ELR (cell line): ENCODE data around the gene SCYL1.
A peak's percentile ranks its signal among the peaks of the same experiment; 100 is the strongest.

Experiments
- DNase-seq: peaks from one replicate; pipeline ENCODE4 v3.0.0-alpha.2; 2015; ENCODE audit warnings: low read depth

The SCYL1 gene

GRCh38 chr11:65569164-65569972 is 44.5 kb downstream of the SCYL1 start:
- no peak for DNase-seq

- DNase-seq = peak; percentile 99
These were observed 45.4 kb downstream of the SCYL1 start, which contains the start of gene ZNRD2 for GRCh38 chr11:65569973-65570918. Gene ZNRD2 (plus strand): TSS chr11:65570477. CDS start chr11:65570492, 15 bp downstream.

GRCh38 chr11:65571420-65571819 is 46.5 kb downstream of the SCYL1 start:
- DNase-seq = no peak

GRCh38 chr11:65571940-65572339 is 47.1 kb downstream of the SCYL1 start:
- DNase-seq = peak; percentile 72

GRCh38 chr11:65572356-65573051 is 47.6 kb downstream of the SCYL1 start, which contains the start of gene FAM89B:
Gene FAM89B (plus strand): TSS chr11:65572538. CDS start chr11:65572670, 132 bp downstream.
- peak; percentile 89 for DNase-seq

- DNase-seq = no peak
These were observed 48.7 kb downstream of the SCYL1 start for GRCh38 chr11:65573391-65574079.

GRCh38 chr11:65574109-65574810 is 49.4 kb downstream of the SCYL1 start:
- peak; percentile 97 for DNase-seq

- peak; percentile 39 for DNase-seq
These were observed 50.1 kb downstream of the SCYL1 start for GRCh38 chr11:65574811-65575567.

GRCh38 chr11:65575568-65576231 is 50.8 kb downstream of the SCYL1 start, which contains the start of gene EHBP1L1:
Gene EHBP1L1 (plus strand): TSS chr11:65576053. CDS start chr11:65576303, 250 bp downstream.
- DNase-seq = peak; percentile 66

GRCh38 chr11:65576232-65576866 is 51.5 kb downstream of the SCYL1 start:
- no peak for DNase-seq

- DNase-seq = peak; percentile 87
These were observed 52.2 kb downstream of the SCYL1 start for GRCh38 chr11:65576867-65577755.

- DNase-seq = no peak
These were observed 52.9 kb downstream of the SCYL1 start for GRCh38 chr11:65577756-65578109.

GRCh38 chr11:65578134-65578533 is 53.3 kb downstream of the SCYL1 start:
- DNase-seq = no peak

- DNase-seq = no peak
These were observed 53.8 kb downstream of the SCYL1 start for GRCh38 chr11:65578667-65579066.

- no peak for DNase-seq
These were observed 54.4 kb downstream of the SCYL1 start for GRCh38 chr11:65579291-65579690.

GRCh38 chr11:65580031-65580692 is 55.3 kb downstream of the SCYL1 start:
- DNase-seq = no peak

GRCh38 chr11:65580756-65581155 is 55.9 kb downstream of the SCYL1 start:
- no peak for DNase-seq
